ENCODE measurements around the gene SPRR5. TPM values are rescaled to one million over a fixed set of nuclear protein-coding genes. Genes with fewer than 3 reads are reported as not detected.

SPRR5 gene
- total and polyA plus RNA-seq, 2 of the 4 experiments (the other 2 are of a cell fraction), result not detected

DNA sequence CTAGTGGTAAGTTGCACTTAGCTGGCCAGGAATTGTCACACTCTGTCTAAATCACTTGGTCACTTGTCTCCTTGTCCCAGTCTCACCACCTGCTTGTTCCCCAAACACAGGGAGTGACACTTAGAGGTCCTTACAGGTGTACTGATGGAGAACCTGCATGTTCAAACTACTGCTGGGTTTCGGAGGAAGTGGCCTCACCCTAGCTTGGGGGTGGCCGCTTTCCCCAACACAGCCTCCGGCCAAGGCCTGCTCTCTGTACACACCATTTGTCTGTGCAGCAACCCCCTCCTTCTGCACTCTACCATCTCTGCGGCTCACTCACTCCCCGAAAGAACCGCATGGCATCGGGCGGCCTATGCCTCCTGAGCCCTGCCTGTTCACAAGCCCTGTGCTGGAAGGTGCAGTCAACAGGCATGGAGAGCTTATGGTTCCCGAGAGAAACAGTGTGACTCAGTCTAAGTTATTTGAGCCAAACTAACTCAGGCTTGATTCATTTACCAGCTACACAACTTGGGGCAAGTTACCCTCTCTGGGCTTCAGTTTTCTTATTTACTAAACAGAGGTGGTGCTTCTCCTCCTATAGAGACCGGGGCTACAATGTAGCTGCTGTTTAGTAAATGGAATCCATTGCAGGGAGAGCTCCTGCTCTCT, 12.9 kb downstream of the SPRR5 start:
- no peaks in the 10 kb centered on the region for H3K4me1 ChIP-seq (ENCODE audit: control insufficient read depth, insufficient read depth, low read length)
- dilution Hi-C loops (cut with HindIII; ENCODE audit: low sequenced_read_pairs, unreplicated experiment), result no loop called here
- no peak overlapping the region for H2AK5ac ChIP-seq (ENCODE audit: low read depth, low read length)
- H3K23ac ChIP-seq (ENCODE audit: low read depth, low read length), result no peak overlapping the region
- intact Hi-C loops (cut with micrococcal nuclease), result no loop called here
- H4K8ac ChIP-seq (ENCODE audit: low read depth in 2 of 2, low read length in 2 of 2), result no peak overlapping the region
- no peak overlapping the region for H2AK9ac ChIP-seq (replicated peaks; ENCODE audit: low read depth, low read length, poor library complexity)
- H3K9me1 ChIP-seq (ENCODE audit: insufficient read depth, low read length), result no peaks in the 10 kb centered on the region
- CTCF ChIA-PET, result no interaction called here
- TF ChIP-seq POLR2A (IDR thresholded peaks at IDR 0.05; ENCODE audit: low read depth, low read length) (no peak), CTCF (conservative IDR thresholded peaks at IDR 0.05; ENCODE audit: low read depth, low read length) (no peak), SMC3 (IDR thresholded peaks at IDR 0.05; ENCODE audit: low read depth, low read length) (no peak), MAFK (IDR thresholded peaks at IDR 0.05; ENCODE audit: low read depth, low read length) (no peak), RFX5 (IDR thresholded peaks at IDR 0.05; ENCODE audit: low read depth, low read length) (no peak), RAD21 (IDR thresholded peaks at IDR 0.05; ENCODE audit: low read length) (no peak), ELK1 (IDR thresholded peaks at IDR 0.05; ENCODE audit: borderline replicate concordance, low read depth, low read length) (no peak), RCOR1 (IDR thresholded peaks at IDR 0.05; ENCODE audit: insufficient replicate concordance, low read length) (no peak)
- TF ChIP-seq, protein P1, sequence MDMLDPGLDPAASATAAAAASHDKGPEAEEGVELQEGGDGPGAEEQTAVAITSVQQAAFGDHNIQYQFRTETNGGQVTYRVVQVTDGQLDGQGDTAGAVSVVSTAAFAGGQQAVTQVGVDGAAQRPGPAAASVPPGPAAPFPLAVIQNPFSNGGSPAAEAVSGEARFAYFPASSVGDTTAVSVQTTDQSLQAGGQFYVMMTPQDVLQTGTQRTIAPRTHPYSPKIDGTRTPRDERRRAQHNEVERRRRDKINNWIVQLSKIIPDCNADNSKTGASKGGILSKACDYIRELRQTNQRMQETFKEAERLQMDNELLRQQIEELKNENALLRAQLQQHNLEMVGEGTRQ (IDR thresholded peaks at IDR 0.05; ENCODE audit: low read depth, low read length), result no peak
- H4K20me1 ChIP-seq (ENCODE audit: insufficient read depth, low read length), result no peaks in the 10 kb centered on the region
- H3K4me2 ChIP-seq (ENCODE audit: low read depth, low read length), result no peak overlapping the region
- in situ Hi-C loops (cut with MboI; ENCODE audit: low sequenced_read_pairs), result no loop called here
- H2AFZ ChIP-seq (replicated peaks; ENCODE audit: low read length, poor library complexity), result no peak overlapping the region
- no peak overlapping the region for H2BK120ac ChIP-seq (ENCODE audit: low read depth, low read length)
- H3K4ac ChIP-seq (ENCODE audit: low read depth, low read length), result no peak overlapping the region
- no peaks in the 10 kb centered on the region for H3K27me3 ChIP-seq (ENCODE audit: control insufficient read depth, insufficient read depth, low read length)
- POLR2A ChIA-PET (ENCODE audit: unreplicated experiment), result no interaction called here
- H3K36me3 ChIP-seq (ENCODE audit: control insufficient read depth, insufficient read depth, low read length), result no peaks in the 10 kb centered on the region
- DNase-seq (no peak), ATAC-seq (ENCODE audit: low read depth) (no peak)
- no peaks in the 10 kb centered on the region; the same call in 1 of the 2 replicates for H3K9me3 ChIP-seq (ENCODE audit: control insufficient read depth, insufficient read depth, low read length)
- H2BK5ac ChIP-seq (ENCODE audit: low read depth, low read length, poor library complexity, severe bottlenecking), result no peak overlapping the region
- H3K79me1 ChIP-seq (ENCODE audit: low read depth in 1 of 2, low read length in 2 of 2), result no peaks in the 10 kb centered on the region
- no TSS peak for BruUV-seq (replicated peaks)
- no peak overlapping the region for H2BK20ac ChIP-seq (ENCODE audit: low read depth, low read length)
- no peak overlapping the region for H3K9ac ChIP-seq (ENCODE audit: low read depth, low read length)
- no peak overlapping the region for H4K5ac ChIP-seq (ENCODE audit: low read depth, low read length)
- no peak overlapping the region for H4K91ac ChIP-seq (ENCODE audit: insufficient read depth, low read depth, low read length)
- no peak overlapping the region for H2BK15ac ChIP-seq (ENCODE audit: low read depth, low read length)
- WGBS, 2 experiments (ENCODE audit: extremely low coverage in 2 of 2, insufficient read length in 1 of 2), result 28% methylated on average over 2 of the region's 10 CpGs; no CpG with 5 or more reads in 1 of the 2 experiments
- H3K4me3 ChIP-seq (ENCODE audit: insufficient read depth, low read depth, low read length), result no peak overlapping the region
- H3K14ac ChIP-seq (replicated peaks; ENCODE audit: low read depth, low read length), result no peak overlapping the region
- no peak overlapping the region for H3K56ac ChIP-seq (ENCODE audit: extremely low read depth, insufficient read depth, low read length)
- H3K18ac ChIP-seq (ENCODE audit: low read depth, low read length), result no peak overlapping the region
- no peak overlapping the region for H3K27ac ChIP-seq (ENCODE audit: insufficient read depth, low read length)

All from IMR-90 (cell line).